ENCODE results near the gene PWWP2A.
"Not testable (repeated sequence)": the region's sequence is repeated elsewhere in the genome, so short reads cannot be mapped to it uniquely, and the experiment has no call there.

Gene PWWP2A

GRCh38 chr5:160081495-160081894, 37.8 kb downstream of the PWWP2A start:
- DNase-seq (ENCODE audit: insufficient read length, low spot score) (no peak), FAIRE-seq (no peak)

- DNase-seq (ENCODE audit: insufficient read length, low spot score): no peak
Observed at GRCh38 chr5:160079753-160080152, 39.5 kb downstream of the PWWP2A start.

GRCh38 chr5:160076997-160077396, 42.3 kb downstream of the PWWP2A start:
- FAIRE-seq (no peak), DNase-seq (ENCODE audit: insufficient read length, low spot score) (no peak)

More at GRCh38 chr5:160079753-160080152, 39.5 kb downstream of the PWWP2A start:
- FAIRE-seq: no peak

GRCh38 chr5:160075073-160075472, 44.2 kb downstream of the PWWP2A start:
- no peak for DNase-seq (ENCODE audit: insufficient read length, low spot score)
- no peak for FAIRE-seq

- no peak for DNase-seq (ENCODE audit: insufficient read length, low spot score)
- no peak for FAIRE-seq
Observed at GRCh38 chr5:160071916-160072315, 47.3 kb downstream of the PWWP2A start.

- DNase-seq (ENCODE audit: insufficient read length, low spot score) (no peak), FAIRE-seq (no peak)
Observed at GRCh38 chr5:160071516-160071915, 47.7 kb downstream of the PWWP2A start.

- not testable (repeated sequence) for FAIRE-seq; DNase-seq (ENCODE audit: insufficient read length, low spot score)
Observed at GRCh38 chr5:160069120-160069519, 50.1 kb downstream of the PWWP2A start.

GRCh38 chr5:160064995-160065614, 54.1 kb downstream of the PWWP2A start:
- DNase-seq (ENCODE audit: insufficient read length, low spot score): no peak
- FAIRE-seq: no peak

- DNase-seq (ENCODE audit: insufficient read length, low spot score) (no peak), FAIRE-seq (no peak)
Observed at GRCh38 chr5:160064417-160064810, 54.8 kb downstream of the PWWP2A start.

- DNase-seq (ENCODE audit: insufficient read length, low spot score): no peak
Observed at GRCh38 chr5:160061770-160062169, 57.5 kb downstream of the PWWP2A start.

GRCh38 chr5:160060001-160060400, 59.2 kb downstream of the PWWP2A start:
- FAIRE-seq (no peak), DNase-seq (ENCODE audit: insufficient read length, low spot score) (no peak)

More at GRCh38 chr5:160061770-160062169, 57.5 kb downstream of the PWWP2A start:
- no peak for FAIRE-seq

GRCh38 chr5:160057256-160057655, 62.0 kb downstream of the PWWP2A start:
- no peak for DNase-seq (ENCODE audit: insufficient read length, low spot score)
- no peak for FAIRE-seq

- peak; percentile 18 for DNase-seq (ENCODE audit: insufficient read length, low spot score)
Observed at GRCh38 chr5:160054831-160055230, 64.4 kb downstream of the PWWP2A start.

GRCh38 chr5:160054047-160054446, 65.2 kb downstream of the PWWP2A start:
- DNase-seq (ENCODE audit: insufficient read length, low spot score) (no peak), FAIRE-seq (no peak)

More at GRCh38 chr5:160054831-160055230, 64.4 kb downstream of the PWWP2A start:
- no peak for FAIRE-seq

- DNase-seq (ENCODE audit: insufficient read length, low spot score) (no peak), FAIRE-seq (no peak)
Observed at GRCh38 chr5:160049099-160049498, 70.2 kb downstream of the PWWP2A start.

- no peak for FAIRE-seq
- no peak for DNase-seq (ENCODE audit: insufficient read length, low spot score)
Observed at GRCh38 chr5:160048131-160048530, 71.1 kb downstream of the PWWP2A start.

- DNase-seq (ENCODE audit: insufficient read length, low spot score) (no peak), FAIRE-seq (no peak)
Observed at GRCh38 chr5:160047423-160047822, 71.8 kb downstream of the PWWP2A start.

GRCh38 chr5:160044967-160045366, 74.3 kb downstream of the PWWP2A start:
- DNase-seq (ENCODE audit: insufficient read length, low spot score) (no peak), FAIRE-seq (no peak)

- DNase-seq (ENCODE audit: insufficient read length, low spot score) (no peak), FAIRE-seq (no peak)
Observed at GRCh38 chr5:160044391-160044804, 74.9 kb downstream of the PWWP2A start.

GRCh38 chr5:160042671-160043070, 76.6 kb downstream of the PWWP2A start:
- no peak for FAIRE-seq
- no peak for DNase-seq (ENCODE audit: insufficient read length, low spot score)
